ENCODE measurements around the gene KCTD5.
"Not testable (repeated sequence)": the region's sequence is repeated elsewhere in the genome, so short reads cannot be mapped to it uniquely, and the experiment has no call there.

KCTD5 gene

DNA sequence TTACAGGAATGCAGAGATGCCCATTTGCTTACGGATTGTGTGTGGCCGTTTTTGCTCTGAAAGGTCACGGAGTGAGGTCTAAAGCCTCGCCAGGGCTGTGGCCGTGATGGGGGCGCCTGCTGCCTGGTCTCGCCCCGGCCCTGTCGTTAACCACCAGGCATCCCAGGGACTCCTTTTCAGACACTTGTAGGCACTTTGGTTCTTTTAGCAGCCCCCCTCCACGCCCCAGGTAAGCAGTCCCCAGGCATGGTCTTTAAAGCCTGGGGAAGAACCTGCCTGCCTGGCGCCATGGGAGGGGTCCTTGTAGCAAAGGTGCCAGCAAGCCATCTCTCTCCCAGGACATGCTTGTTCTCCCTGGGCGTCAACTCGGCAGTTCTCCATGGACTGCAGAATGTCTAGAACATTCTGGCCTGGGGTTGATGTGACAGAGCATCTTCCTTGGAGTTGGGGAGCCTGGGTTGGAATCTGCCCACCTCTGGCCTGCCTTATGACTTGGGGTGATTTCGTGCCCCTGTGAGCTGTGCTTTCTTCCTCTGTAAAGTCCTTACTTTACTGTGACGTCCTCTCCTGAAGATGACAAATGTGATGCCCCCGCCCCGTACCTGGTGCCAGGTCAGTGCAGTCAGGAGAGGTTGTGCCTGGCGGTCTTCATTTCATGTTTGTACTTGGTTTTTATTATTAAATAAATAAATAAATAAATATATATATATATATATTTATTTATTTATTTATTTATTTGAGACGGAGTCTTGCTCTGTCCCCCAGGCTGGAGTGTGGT lies 5.4 kb downstream of the KCTD5 start:
- Histone ChIP-seq H3K36me3 (replicated peaks) (peaks cover 9% of the 10 kb centered on the region), H3K27me3 (replicated peaks) (no peaks in the 10 kb centered on the region), H3K4me3 (ENCODE audit: low read depth, low read length) (no peak overlapping the region), H3K27ac (no peak overlapping the region)
- TF ChIP-seq, protein P1, sequence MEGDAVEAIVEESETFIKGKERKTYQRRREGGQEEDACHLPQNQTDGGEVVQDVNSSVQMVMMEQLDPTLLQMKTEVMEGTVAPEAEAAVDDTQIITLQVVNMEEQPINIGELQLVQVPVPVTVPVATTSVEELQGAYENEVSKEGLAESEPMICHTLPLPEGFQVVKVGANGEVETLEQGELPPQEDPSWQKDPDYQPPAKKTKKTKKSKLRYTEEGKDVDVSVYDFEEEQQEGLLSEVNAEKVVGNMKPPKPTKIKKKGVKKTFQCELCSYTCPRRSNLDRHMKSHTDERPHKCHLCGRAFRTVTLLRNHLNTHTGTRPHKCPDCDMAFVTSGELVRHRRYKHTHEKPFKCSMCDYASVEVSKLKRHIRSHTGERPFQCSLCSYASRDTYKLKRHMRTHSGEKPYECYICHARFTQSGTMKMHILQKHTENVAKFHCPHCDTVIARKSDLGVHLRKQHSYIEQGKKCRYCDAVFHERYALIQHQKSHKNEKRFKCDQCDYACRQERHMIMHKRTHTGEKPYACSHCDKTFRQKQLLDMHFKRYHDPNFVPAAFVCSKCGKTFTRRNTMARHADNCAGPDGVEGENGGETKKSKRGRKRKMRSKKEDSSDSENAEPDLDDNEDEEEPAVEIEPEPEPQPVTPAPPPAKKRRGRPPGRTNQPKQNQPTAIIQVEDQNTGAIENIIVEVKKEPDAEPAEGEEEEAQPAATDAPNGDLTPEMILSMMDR (IDR thresholded peaks at IDR 0.05; ENCODE audit: low read depth, low read length, missing control alignments): no peak
- DNase-seq: no peak
- in situ Hi-C loops (cut with HindIII; ENCODE audit: low pct_ligation_motif_present, low sequenced_read_pairs): no loop called here

DNA sequence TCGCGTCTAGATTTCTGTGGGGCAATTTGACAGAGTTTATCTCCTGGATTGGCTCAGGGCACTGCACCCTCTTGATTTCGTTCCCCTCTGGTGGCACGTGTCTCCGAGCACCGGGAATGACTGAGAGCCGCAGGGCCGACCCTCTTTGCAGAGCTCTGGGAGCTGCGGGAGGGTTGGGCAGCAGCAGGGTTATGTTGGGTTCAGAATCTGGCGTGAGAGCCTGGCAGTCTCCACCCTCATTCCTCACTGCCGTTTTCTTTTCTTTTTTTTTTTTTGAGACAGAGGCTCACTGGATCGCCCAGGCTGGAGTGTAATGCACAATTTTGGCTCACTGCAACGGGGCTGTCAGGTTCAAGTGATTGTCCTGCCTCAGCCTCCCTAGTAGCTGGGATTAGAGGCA lies 7.1 kb downstream of the KCTD5 start:
- H3K36me3 ChIP-seq (replicated peaks); DNase-seq; H3K4me3 ChIP-seq (ENCODE audit: low read depth, low read length); H3K27ac ChIP-seq; H3K27me3 ChIP-seq (replicated peaks); in situ Hi-C loops (cut with HindIII; ENCODE audit: low pct_ligation_motif_present, low sequenced_read_pairs): not testable (repeated sequence)

DNA sequence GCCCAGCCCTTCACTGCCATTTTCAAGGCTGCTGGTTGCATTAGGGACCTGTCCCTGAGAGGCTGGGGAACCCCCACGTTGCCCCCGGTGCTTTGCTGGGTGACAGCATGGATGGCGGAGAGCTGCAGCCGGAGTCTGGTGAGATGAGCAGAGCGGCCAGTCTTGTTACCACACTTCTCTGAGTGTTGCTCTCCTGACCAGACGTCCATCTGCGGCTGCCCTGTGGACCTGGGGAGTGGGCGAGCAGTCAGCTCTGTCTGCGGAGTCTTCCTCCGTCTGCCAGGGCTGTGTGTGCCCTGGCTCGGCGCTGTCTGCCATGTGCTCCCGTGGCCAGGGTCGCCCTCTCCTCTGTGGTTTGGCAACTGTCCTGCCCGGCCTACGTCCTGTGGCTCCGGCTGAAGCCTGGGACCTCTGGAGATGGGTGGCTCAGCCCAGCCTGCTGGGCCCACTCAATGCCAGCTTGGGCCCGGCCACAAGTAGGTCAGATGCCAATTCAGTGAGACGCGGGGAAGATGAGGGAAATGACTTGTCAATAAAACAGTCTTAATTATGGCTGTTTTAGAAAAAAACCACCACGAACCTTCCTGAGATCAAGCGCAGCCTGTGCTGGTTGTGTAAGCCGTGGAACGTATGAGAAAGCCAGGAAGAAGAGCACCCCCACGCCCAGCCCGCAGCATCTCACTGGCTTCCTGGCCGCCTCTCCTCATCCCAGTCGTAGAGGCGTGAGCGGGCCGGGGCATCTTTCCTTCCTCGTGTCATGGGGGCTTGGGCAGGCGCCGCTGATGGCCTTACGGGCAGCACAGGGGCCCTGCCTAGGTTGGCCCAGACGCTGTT lies 7.9 kb downstream of the KCTD5 start:
- Histone ChIP-seq H3K27ac (no peak overlapping the region), H3K4me3 (ENCODE audit: low read depth, low read length) (no peak overlapping the region), H3K27me3 (replicated peaks) (no peaks in the 10 kb centered on the region), H3K36me3 (replicated peaks) (peaks cover 9% of the 10 kb centered on the region)
- TF ChIP-seq, protein P1 (IDR thresholded peaks at IDR 0.05; ENCODE audit: low read depth, low read length, missing control alignments): no peak
- in situ Hi-C loops (cut with HindIII; ENCODE audit: low pct_ligation_motif_present, low sequenced_read_pairs): no loop called here
- no peak for DNase-seq

DNA sequence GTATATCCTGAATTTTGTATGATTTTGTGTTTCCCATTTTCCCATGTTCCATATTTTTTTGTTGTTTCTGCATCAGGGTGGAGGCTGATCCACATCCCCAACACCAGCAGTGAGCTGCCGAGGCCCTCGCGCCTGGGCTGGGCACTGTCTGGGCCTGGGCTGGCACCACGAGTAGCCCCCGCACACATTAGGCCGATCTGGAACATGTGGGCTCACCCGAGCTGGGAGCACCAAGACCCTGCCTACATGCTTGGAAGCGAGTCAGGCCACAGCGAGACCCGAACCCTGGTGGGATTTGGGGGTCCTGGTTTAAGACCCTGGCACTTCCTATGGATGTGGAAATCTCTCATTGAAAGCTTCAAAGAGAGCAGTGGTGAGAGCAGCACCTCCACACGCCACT lies 8.5 kb downstream of the KCTD5 start:
- in situ Hi-C loops (cut with HindIII; ENCODE audit: low pct_ligation_motif_present, low sequenced_read_pairs): no loop called here
- TF ChIP-seq, protein P1 (IDR thresholded peaks at IDR 0.05; ENCODE audit: low read depth, low read length, missing control alignments): no peak
- DNase-seq: no peak
- H3K4me3 ChIP-seq (ENCODE audit: low read depth, low read length): no peak overlapping the region
- peaks cover 9% of the 10 kb centered on the region for H3K36me3 ChIP-seq (replicated peaks)
- H3K27ac ChIP-seq: no peak overlapping the region
- no peaks in the 10 kb centered on the region for H3K27me3 ChIP-seq (replicated peaks)

DNA sequence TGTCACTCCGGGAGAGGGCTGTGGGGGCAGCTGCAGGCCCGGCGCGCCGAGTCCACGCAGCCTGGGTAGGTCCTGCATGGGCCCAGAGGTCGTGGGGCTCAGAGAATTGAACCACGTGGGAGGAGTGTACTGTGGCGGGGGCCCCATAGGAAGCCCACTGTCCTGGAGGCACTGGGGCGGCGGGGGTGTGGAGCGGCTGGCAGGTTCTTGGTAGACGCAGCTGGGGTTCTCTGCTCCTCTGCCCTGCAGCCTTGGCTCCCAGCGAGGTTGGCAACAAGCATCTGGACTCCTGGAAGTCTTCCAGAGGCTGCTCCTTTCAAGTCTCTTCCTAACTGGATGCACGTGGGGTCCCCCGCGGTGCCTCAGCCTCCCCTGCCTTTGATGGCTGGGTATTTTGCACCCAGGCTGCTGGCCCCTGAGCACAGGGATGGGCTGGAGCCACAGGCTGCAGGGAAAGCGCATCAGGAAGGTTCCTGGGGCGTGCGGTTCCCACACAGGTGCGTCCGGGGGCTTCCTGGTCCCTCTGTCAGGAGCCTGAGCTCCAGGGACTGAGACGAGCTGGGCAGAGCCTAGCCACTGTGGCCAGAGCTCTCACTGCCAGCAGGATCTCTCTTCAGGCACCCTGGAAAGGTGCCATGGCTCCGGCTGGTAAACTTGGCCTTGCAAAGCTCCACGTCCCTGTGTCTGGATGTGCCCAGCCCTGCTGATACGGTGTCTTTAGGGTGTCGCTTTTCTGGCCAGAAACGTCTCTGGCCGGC lies 9.3 kb downstream of the KCTD5 start:
- in situ Hi-C loops (cut with HindIII; ENCODE audit: low pct_ligation_motif_present, low sequenced_read_pairs): no loop called here

More for the DNA sequence above, 9.3 kb downstream of the KCTD5 start:
- peaks cover 9% of the 10 kb centered on the region for H3K36me3 ChIP-seq (replicated peaks)
- H3K27ac ChIP-seq: no peak overlapping the region
- no peak for DNase-seq
- TF ChIP-seq, protein P1 (IDR thresholded peaks at IDR 0.05; ENCODE audit: low read depth, low read length, missing control alignments): no peak
- no peak overlapping the region for H3K4me3 ChIP-seq (ENCODE audit: low read depth, low read length)
- H3K27me3 ChIP-seq (replicated peaks): no peaks in the 10 kb centered on the region
